Effector CD8-positive, alpha-beta T cell (primary cell): ENCODE measurements around the gene ARID1A.
"Not testable (repeated sequence)": the region's sequence is repeated elsewhere in the genome, so short reads cannot be mapped to it uniquely, and the experiment has no call there.

ENCODE experiments used
- DNase-seq: peaks from one replicate; lab custom pipeline; 2025; lab: John Stamatoyannopoulos, UW
- total RNA-seq, 4 experiments: gene quantifications; one replicate each; lab custom pipeline; 2026; lab: John Stamatoyannopoulos, UW

The ARID1A gene
- 124 to 178 (median 152) reads per million in 4 experiments for total RNA-seq

GRCh38 chr1:26695356-26696118, at the start of gene ARID1A:
Gene ARID1A (plus strand): TSS chr1:26696015. CDS start chr1:26696404, 389 bp downstream.
- DNase-seq, result peak; percentile 91

- no peak for DNase-seq
Measured at GRCh38 chr1:26664802-26665201, 31.0 kb upstream of the ARID1A start.

- DNase-seq, result no peak
Measured at GRCh38 chr1:26666855-26667254, 29.0 kb upstream of the ARID1A start.

GRCh38 chr1:26668106-26668786, 27.6 kb upstream of the ARID1A start:
- not testable (repeated sequence) for DNase-seq

- DNase-seq, result peak; percentile 38
Measured at GRCh38 chr1:26677306-26678115, 18.3 kb upstream of the ARID1A start.

- no peak for DNase-seq
Measured at GRCh38 chr1:26684763-26685508, 10.9 kb upstream of the ARID1A start.

- no peak for DNase-seq
Measured at GRCh38 chr1:26686795-26687194, 9.0 kb upstream of the ARID1A start.

GRCh38 chr1:26689504-26689903, 6.3 kb upstream of the ARID1A start:
- DNase-seq, result no peak

- no peak for DNase-seq
Measured at GRCh38 chr1:26690157-26690556, 5.7 kb upstream of the ARID1A start.

GRCh38 chr1:26690576-26691031, 5.2 kb upstream of the ARID1A start:
- no peak for DNase-seq

- DNase-seq, result peak; percentile 72
Measured at GRCh38 chr1:26692211-26692792, 3.5 kb upstream of the ARID1A start.

- DNase-seq, result peak; percentile 78
Measured at GRCh38 chr1:26692793-26693490, 2.9 kb upstream of the ARID1A start.

- DNase-seq, result no peak
Measured at GRCh38 chr1:26693599-26694572, 1.9 kb upstream of the ARID1A start.

GRCh38 chr1:26694638-26695355, 1.0 kb upstream of the ARID1A start:
- DNase-seq, result no peak

- DNase-seq, result peak; percentile 27
Measured at GRCh38 chr1:26696119-26696653, 371 bp downstream of the ARID1A start.

GRCh38 chr1:26696654-26697430, 1.0 kb downstream of the ARID1A start:
- DNase-seq, result peak; percentile 49

- no peak for DNase-seq
Measured at GRCh38 chr1:26697431-26697977, 1.7 kb downstream of the ARID1A start.
